Pulmonary artery endothelial cell (primary cell): ENCODE data around the gene CSRNP2. TPM values are rescaled to one million over a fixed set of nuclear protein-coding genes. Genes with fewer than 3 reads are reported as not detected.
"Not testable (repeated sequence)": the region's sequence is repeated elsewhere in the genome, so short reads cannot be mapped to it uniquely, and the experiment has no call there.

Experiments
- DNase-seq: peaks from one replicate; pipeline ENCODE4 v3.0.0-alpha.2; 2011; ENCODE audit warnings: low read depth, low spot score
- total RNA-seq: library from RNA; depleted of rRNA; stranded (reverse); fragments of >200 nt; gene quantifications from 2 replicates; pipeline ENCODE4 v1.2.3, GENCODE V29; 2014

CSRNP2 gene
- 15.8 and 23.8 TPM in 2 replicates for total RNA-seq

GRCh38 chr12:51083126-51083833 is at the start of gene CSRNP2:
CSRNP2 (minus strand) TSS chr12:51083596; CDS start chr12:51076561, 7,035 bp downstream.
- peak; percentile 86 for DNase-seq

- no peak for DNase-seq
These were observed 49.3 kb upstream of the CSRNP2 start for GRCh38 chr12:51132693-51133092.

- DNase-seq = no peak
These were observed 48.5 kb upstream of the CSRNP2 start for GRCh38 chr12:51131745-51132521.

- no peak for DNase-seq
These were observed 45.5 kb upstream of the CSRNP2 start for GRCh38 chr12:51128919-51129318.

- no peak for DNase-seq
These were observed 43.8 kb upstream of the CSRNP2 start for GRCh38 chr12:51127050-51127729.

GRCh38 chr12:51126297-51126696 is 42.9 kb upstream of the CSRNP2 start:
- no peak for DNase-seq

- no peak for DNase-seq
These were observed 41.1 kb upstream of the CSRNP2 start for GRCh38 chr12:51124504-51124903.

GRCh38 chr12:51122844-51123243 is 39.4 kb upstream of the CSRNP2 start:
- no peak for DNase-seq

- no peak for DNase-seq
These were observed 35.3 kb upstream of the CSRNP2 start for GRCh38 chr12:51118706-51119105.

- DNase-seq = no peak
These were observed 32.1 kb upstream of the CSRNP2 start for GRCh38 chr12:51115533-51115932.

GRCh38 chr12:51108136-51108535 is 24.7 kb upstream of the CSRNP2 start:
- no peak for DNase-seq

- no peak for DNase-seq
These were observed 20.6 kb upstream of the CSRNP2 start for GRCh38 chr12:51103977-51104376.

- DNase-seq = no peak
These were observed 15.2 kb upstream of the CSRNP2 start for GRCh38 chr12:51098611-51099010.

- no peak for DNase-seq
These were observed 7.4 kb upstream of the CSRNP2 start for GRCh38 chr12:51090705-51091229.

- no peak for DNase-seq
These were observed 4.4 kb upstream of the CSRNP2 start for GRCh38 chr12:51087818-51088217.

GRCh38 chr12:51086933-51087332 is 3.5 kb upstream of the CSRNP2 start:
- DNase-seq = no peak

GRCh38 chr12:51085757-51086156 is 2.4 kb upstream of the CSRNP2 start:
- no peak for DNase-seq

- DNase-seq = no peak
These were observed 753 bp downstream of the CSRNP2 start for GRCh38 chr12:51082561-51083125.

GRCh38 chr12:51081421-51081820 is 2.0 kb downstream of the CSRNP2 start:
- no peak for DNase-seq

GRCh38 chr12:51080136-51080535 is 3.3 kb downstream of the CSRNP2 start:
- no peak for DNase-seq

GRCh38 chr12:51078866-51079265 is 4.5 kb downstream of the CSRNP2 start:
- not testable (repeated sequence) for DNase-seq

GRCh38 chr12:51078346-51078745 is 5.0 kb downstream of the CSRNP2 start:
- DNase-seq = not testable (repeated sequence)
